Stimulated activated effector memory CD8-positive, alpha-beta T cell treated with anti-CD3 and anti-CD28 coated beads, Interleukin-12 subunit alpha, Interleukin-12 subunit beta, amount 100 ng/mL, for 72 hours (primary cell): Measurements from ENCODE around the gene GHRH.

ENCODE experiments used
- ATAC-seq: fragments of 150-1000 bp; cut with Tn5 transposase; 2 replicates; pipeline ENCODE4 v1.10.0; 2021
- DNase-seq, 2 donors: peaks; one replicate each; pipeline ENCODE4 v3.0.0; 2021 to 2022; ENCODE audit warnings: low spot score in 2 of 2
- H3K27ac Mint-ChIP-seq: one replicate; pipeline ENCODE4 v1.8.0; 2022; ENCODE audit warnings: mild to moderate bottlenecking, mixed read lengths
- H3K36me3 Mint-ChIP-seq: one replicate; pipeline ENCODE4 v1.8.0; 2022; ENCODE audit warnings: mild to moderate bottlenecking, mixed read lengths
- H3K4me1 Mint-ChIP-seq: one replicate; pipeline ENCODE4 v1.8.0; 2022; ENCODE audit warnings: mixed read lengths
- H3K4me3 Mint-ChIP-seq: one replicate; pipeline ENCODE4 v1.8.0; 2022; ENCODE audit warnings: mild to moderate bottlenecking, mixed read lengths
- H3K9me3 Mint-ChIP-seq: one replicate; pipeline ENCODE4 v1.8.0; 2022; ENCODE audit warnings: mixed read lengths

Gene GHRH

DNA sequence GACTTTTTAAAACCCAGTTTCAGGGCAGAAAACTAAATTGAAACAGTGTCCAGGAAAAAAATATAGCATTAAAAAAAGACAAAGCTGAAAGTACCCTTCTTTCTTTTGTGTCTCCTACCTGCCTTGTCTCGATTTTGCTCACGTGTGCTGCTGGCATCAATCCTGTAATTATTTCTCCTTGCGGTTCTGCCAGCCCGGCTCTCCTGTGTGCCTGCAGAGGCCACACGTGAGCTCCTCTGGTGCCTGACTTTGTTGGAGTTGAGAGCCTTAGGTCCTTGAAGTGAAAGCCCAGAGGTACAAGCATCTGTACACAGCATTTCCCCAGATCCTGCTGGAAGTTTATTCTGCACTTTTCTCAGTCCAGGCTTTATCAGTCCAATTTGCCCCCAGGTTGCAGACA is 36.5 kb downstream of the GHRH start:
- Mint-ChIP-seq H3K27ac (peak overlapping the region; percentile 72), H3K4me1 (peaks cover under 1% of the 10 kb centered on the region), H3K9me3 (no peaks in the 10 kb centered on the region), H3K36me3 (peaks cover 91% of the 10 kb centered on the region), H3K4me3 (no peak overlapping the region)
- ATAC-seq, result no peak
- no peak for DNase-seq

GRCh38 chr20:37223053-37223452 is 38.6 kb downstream of the GHRH start:
- peak overlapping the region; percentile 37 for H3K27ac Mint-ChIP-seq
- ATAC-seq, result peak; percentile 64
- H3K4me3 Mint-ChIP-seq, result no peak overlapping the region
- peaks cover 11% of the 10 kb centered on the region for H3K4me1 Mint-ChIP-seq
- DNase-seq, result no peak
- H3K9me3 Mint-ChIP-seq, result no peaks in the 10 kb centered on the region
- H3K36me3 Mint-ChIP-seq, result peaks cover 91% of the 10 kb centered on the region

DNA sequence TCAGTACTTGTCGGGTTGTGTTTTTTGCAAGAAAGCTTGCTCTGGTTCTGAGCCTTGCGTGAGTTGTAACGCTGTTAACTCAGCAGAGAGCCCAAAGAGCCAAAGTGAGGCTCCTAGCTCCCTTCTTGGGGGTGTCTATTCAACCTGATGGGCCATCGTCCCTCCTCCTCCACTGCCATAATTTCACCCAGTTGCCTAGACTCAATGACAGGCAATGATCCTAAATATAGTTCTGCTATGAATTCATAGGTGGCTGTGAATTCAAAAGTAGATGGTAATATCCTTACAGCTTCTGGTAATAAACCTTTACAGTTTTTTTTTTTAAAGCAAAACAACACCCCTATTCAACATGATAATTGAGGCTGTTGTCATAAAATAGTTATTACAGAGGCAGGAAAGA is 39.5 kb downstream of the GHRH start:
- Mint-ChIP-seq H3K4me3 (no peak overlapping the region), H3K27ac (no peak overlapping the region), H3K36me3 (peaks cover 91% of the 10 kb centered on the region), H3K4me1 (peaks cover 11% of the 10 kb centered on the region), H3K9me3 (no peaks in the 10 kb centered on the region)
- ATAC-seq, result no peak
- DNase-seq, result no peak

DNA sequence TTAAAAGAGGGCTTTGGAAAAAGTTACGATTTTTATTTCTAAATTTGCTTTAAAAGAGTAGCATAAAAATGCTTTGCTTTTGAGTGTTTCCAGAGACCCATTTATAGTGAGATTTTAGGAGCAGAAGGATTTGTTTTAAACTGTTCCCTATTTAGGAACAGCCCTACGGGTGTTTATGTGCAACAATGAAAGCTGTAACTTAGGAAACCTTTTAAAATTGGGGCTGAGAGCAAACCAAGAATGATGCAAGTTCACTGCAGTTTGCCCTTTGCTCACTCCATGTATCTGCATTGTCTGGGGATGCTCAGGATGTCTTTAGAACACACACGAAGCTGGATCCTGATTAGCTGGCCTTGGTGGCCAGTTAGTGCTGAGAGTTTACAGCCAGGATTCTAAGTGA is 40.9 kb downstream of the GHRH start:
- Mint-ChIP-seq H3K4me3 (no peak overlapping the region), H3K4me1 (peaks cover 11% of the 10 kb centered on the region), H3K36me3 (peaks cover 91% of the 10 kb centered on the region), H3K27ac (no peak overlapping the region), H3K9me3 (no peaks in the 10 kb centered on the region)
- ATAC-seq (no peak), DNase-seq (no peak)

- Mint-ChIP-seq H3K36me3 (peaks cover 91% of the 10 kb centered on the region), H3K4me3 (no peak overlapping the region), H3K27ac (no peak overlapping the region), H3K9me3 (no peaks in the 10 kb centered on the region), H3K4me1 (peaks cover 11% of the 10 kb centered on the region)
- ATAC-seq, result no peak
- no peak for DNase-seq
Measured at GRCh38 chr20:37219751-37220668, 41.6 kb downstream of the GHRH start.

DNA sequence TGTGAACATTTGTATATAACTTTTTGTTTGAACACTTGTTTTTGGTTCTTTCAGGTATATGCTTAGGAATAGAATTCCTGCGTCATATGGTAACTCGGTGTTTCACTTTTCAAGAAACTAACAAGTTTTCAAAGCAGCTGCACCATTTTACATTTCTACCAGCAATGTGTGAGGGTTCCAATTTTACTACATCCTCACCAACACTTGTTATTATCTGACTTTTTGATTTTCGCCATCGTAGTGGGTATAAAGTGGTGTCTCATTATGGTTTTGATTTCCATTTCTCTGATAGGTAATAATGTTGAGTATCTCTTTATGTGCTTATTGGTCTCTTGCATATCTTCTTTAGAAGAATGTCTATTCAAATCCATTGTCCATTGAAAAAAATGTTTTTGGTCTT is 42.6 kb downstream of the GHRH start:
- DNase-seq (no peak), ATAC-seq (no peak)
- Mint-ChIP-seq H3K27ac (no peak overlapping the region), H3K36me3 (peaks cover 91% of the 10 kb centered on the region), H3K4me3 (no peak overlapping the region), H3K4me1 (peaks cover 11% of the 10 kb centered on the region), H3K9me3 (no peaks in the 10 kb centered on the region)

- H3K36me3 Mint-ChIP-seq, result peaks cover 91% of the 10 kb centered on the region
- peaks cover 11% of the 10 kb centered on the region for H3K4me1 Mint-ChIP-seq
- H3K9me3 Mint-ChIP-seq, result no peaks in the 10 kb centered on the region
- DNase-seq, result no peak
- H3K4me3 Mint-ChIP-seq, result no peak overlapping the region
- no peak overlapping the region for H3K27ac Mint-ChIP-seq
- no peak for ATAC-seq
Measured at GRCh38 chr20:37218441-37218840, 43.2 kb downstream of the GHRH start.

- H3K36me3 Mint-ChIP-seq, result peaks cover 100% of the 10 kb centered on the region
- H3K27ac Mint-ChIP-seq, result no peak overlapping the region
- H3K4me1 Mint-ChIP-seq, result no peaks in the 10 kb centered on the region
Measured at GRCh38 chr20:37209661-37210314, 51.8 kb downstream of the GHRH start.

DNA sequence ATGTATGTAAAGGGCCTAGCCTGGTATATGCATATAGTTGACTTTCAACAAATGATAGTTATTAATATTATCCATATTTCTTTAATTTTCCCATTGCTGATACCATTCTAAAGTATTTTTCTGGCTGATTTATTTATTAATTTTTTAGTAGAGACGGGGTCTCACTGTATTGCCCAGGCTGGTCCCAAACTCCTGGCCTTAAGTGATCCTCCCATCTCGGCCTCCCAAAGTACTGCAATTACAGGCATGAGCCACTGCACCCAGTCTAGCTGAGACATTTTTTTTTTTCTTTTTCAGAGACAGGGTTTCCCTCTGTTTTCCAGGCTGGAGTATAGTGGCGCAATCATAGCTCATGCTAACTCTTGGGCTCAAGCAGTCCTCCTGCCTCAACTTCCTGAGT is 52.4 kb downstream of the GHRH start:
- no peaks in the 10 kb centered on the region for H3K4me1 Mint-ChIP-seq
- H3K36me3 Mint-ChIP-seq, result peaks cover 100% of the 10 kb centered on the region
- ATAC-seq (no peak), DNase-seq (no peak)
- H3K4me3 Mint-ChIP-seq, result no peak overlapping the region
- H3K27ac Mint-ChIP-seq, result no peak overlapping the region
- H3K9me3 Mint-ChIP-seq, result no peaks in the 10 kb centered on the region

More at GRCh38 chr20:37209661-37210314, 51.8 kb downstream of the GHRH start:
- H3K9me3 Mint-ChIP-seq, result no peaks in the 10 kb centered on the region
- no peak overlapping the region for H3K4me3 Mint-ChIP-seq
- DNase-seq, result no peak
- ATAC-seq, result no peak

GRCh38 chr20:37207171-37207570 is 54.4 kb downstream of the GHRH start:
- no peak overlapping the region for H3K4me3 Mint-ChIP-seq
- no peak overlapping the region for H3K27ac Mint-ChIP-seq
- H3K9me3 Mint-ChIP-seq, result no peaks in the 10 kb centered on the region
- H3K36me3 Mint-ChIP-seq, result peaks cover 100% of the 10 kb centered on the region
- H3K4me1 Mint-ChIP-seq, result peaks cover 2% of the 10 kb centered on the region
- no peak for DNase-seq
- ATAC-seq, result no peak

DNA sequence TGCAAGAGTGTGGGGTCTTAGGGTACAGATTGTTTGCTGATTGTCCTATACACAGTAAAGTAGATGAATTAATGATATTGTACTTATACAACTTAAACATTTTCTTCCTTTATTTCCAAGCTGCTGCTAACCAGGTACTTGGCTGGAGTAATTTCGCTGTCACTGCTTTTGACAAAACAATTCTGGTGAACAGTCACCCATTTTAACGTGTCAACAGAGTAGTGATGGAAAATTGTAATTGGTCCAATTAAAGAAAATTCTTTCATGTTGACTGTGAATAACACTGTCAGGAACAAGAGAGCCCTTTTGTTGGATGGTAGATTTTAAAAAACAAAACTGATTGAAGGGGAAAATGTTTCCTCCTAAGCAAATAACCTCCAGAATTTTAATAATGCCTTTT is 55.8 kb downstream of the GHRH start:
- no peak for DNase-seq
- peak overlapping the region; percentile 39 for H3K27ac Mint-ChIP-seq
- no peak for ATAC-seq
- no peaks in the 10 kb centered on the region for H3K9me3 Mint-ChIP-seq
- no peak overlapping the region for H3K4me3 Mint-ChIP-seq
- peaks cover 4% of the 10 kb centered on the region for H3K4me1 Mint-ChIP-seq
- H3K36me3 Mint-ChIP-seq, result peaks cover 100% of the 10 kb centered on the region

GRCh38 chr20:37205130-37205529 is 56.5 kb downstream of the GHRH start:
- ATAC-seq (no peak), DNase-seq (no peak)
- Mint-ChIP-seq H3K27ac (peak overlapping the region; percentile 39), H3K4me3 (no peak overlapping the region), H3K9me3 (no peaks in the 10 kb centered on the region), H3K36me3 (peaks cover 100% of the 10 kb centered on the region), H3K4me1 (peaks cover 4% of the 10 kb centered on the region)

DNA sequence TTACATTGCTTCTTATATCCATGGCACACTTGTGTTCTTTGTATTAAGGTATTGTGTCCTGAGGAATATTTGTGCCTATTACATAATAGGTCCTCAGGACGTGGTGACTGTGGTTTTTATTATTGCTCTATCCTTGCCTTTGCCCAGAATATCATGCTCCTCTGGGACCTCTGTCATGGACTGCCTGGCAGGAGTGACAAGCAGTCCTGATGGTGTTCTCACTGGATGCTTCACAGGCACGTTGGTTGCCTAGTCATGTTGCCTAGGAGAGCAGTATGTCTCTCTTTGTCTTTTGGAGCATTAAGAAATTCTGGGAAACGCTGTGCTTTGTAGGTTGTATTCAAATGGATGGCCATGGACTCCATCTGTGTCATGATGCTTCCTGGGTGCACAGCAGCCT is 57.6 kb downstream of the GHRH start:
- no peaks in the 10 kb centered on the region for H3K9me3 Mint-ChIP-seq
- H3K36me3 Mint-ChIP-seq, result peaks cover 100% of the 10 kb centered on the region
- H3K4me1 Mint-ChIP-seq, result peaks cover 4% of the 10 kb centered on the region
- DNase-seq (no peak), ATAC-seq (no peak)
- no peak overlapping the region for H3K4me3 Mint-ChIP-seq
- peak overlapping the region; percentile 39 for H3K27ac Mint-ChIP-seq

- Mint-ChIP-seq H3K9me3 (no peaks in the 10 kb centered on the region), H3K27ac (no peak overlapping the region), H3K4me1 (peaks cover 6% of the 10 kb centered on the region), H3K36me3 (peaks cover 100% of the 10 kb centered on the region), H3K4me3 (no peak overlapping the region)
- DNase-seq (no peak), ATAC-seq (no peak)
Measured at GRCh38 chr20:37202267-37202943, 59.2 kb downstream of the GHRH start.

GRCh38 chr20:37201827-37202162 is 59.8 kb downstream of the GHRH start:
- Mint-ChIP-seq H3K4me1 (peaks cover 12% of the 10 kb centered on the region), H3K9me3 (no peaks in the 10 kb centered on the region), H3K27ac (no peak overlapping the region), H3K36me3 (peaks cover 99% of the 10 kb centered on the region), H3K4me3 (no peak overlapping the region)
- DNase-seq (no peak), ATAC-seq (no peak)
